GM21576 (cell line): ENCODE results near the gene KITLG.
"Not testable (repeated sequence)": the region's sequence is repeated elsewhere in the genome, so short reads cannot be mapped to it uniquely, and the experiment has no call there.

ENCODE experiments used
- ATAC-seq: cut with Tn5 transposase; IDR thresholded peaks from one replicate; pipeline ENCODE4 v1.9.1; 2021; ENCODE audit warnings: mild to moderate bottlenecking, moderate library complexity; ENCODE audit not compliant: unreplicated experiment

Gene KITLG

GRCh38 chr12:88496891-88497371 lies 83.3 kb downstream of the KITLG start:
- no peak for ATAC-seq

GRCh38 chr12:88496429-88496828 lies 83.8 kb downstream of the KITLG start:
- ATAC-seq, result no peak

GRCh38 chr12:88495031-88495430 lies 85.2 kb downstream of the KITLG start:
- no peak for ATAC-seq

DNA sequence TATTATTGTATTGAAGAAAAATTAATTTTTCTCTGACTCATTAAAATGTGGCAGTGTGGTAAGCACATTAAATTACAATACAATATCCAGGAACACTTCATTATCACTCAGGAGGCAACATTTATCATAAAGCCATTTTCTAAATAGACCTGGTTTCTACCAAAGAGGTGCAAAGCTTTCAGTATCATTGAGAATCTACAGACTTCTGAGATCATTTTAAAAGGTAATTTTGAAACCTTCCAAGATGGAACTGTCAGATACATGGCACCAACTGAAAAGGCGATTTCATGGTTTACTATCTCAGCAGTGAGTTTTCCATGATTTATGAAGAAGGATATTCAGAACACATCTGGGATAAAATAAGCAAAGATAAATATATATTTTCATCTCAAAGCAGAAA lies 85.8 kb downstream of the KITLG start:
- no peak for ATAC-seq

DNA sequence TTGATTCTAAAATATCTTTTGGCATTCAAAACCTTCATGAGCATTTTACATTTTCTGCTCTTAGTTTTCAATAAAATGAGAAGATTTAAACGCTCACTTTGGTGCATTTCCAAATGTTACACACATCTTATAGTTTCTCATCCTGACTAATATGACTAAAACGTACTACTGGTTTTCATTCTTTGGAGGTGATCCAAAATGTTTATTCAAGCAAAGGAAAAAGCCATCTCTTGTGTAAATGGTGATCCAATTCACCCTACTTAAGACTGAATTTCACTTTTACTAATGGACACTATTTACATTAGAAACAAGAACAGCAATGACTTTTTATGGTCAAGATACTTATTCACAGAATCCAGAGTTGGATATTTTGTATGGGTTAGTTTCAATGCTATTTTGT lies 86.6 kb downstream of the KITLG start:
- no peak for ATAC-seq

DNA sequence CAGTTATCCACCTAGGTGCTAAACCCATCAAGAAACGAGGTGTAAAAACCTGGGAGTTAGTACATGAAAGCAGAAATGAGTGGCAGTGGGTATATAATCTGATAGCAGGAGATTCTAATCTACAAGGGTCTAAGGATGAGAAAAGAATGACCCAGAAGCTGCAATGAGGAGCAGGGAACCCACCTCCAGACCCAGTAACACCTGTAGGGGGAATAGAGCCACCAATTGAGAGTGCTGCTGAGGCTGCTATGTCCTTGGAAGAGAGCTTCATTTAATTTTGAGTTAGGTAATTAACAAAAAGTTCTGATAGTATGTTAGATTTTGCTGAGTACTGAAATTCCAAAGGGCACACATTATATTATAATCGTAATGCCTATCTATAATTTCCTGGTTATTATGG lies 89.8 kb downstream of the KITLG start:
- ATAC-seq, result no peak

GRCh38 chr12:88472775-88473174 lies 107.5 kb downstream of the KITLG start:
- ATAC-seq, result no peak

DNA sequence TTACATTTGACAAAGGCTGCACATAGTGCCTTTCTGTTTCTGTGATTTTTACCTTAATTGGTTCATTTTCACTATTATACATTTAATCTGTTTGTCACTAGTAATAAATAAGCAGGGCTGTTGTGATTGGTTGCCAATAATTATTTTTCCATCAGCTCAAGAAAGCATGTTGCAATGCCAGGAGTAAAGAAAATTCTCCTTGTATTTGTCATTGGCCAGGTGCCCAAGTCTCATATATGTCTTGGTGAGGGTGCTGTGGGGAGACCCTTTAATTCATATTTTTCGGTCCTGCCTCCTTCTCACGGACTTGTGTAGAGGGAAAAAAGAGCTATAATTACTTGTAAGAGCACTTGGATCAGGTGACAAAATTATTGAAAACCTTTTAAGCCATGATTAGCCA lies 108.0 kb downstream of the KITLG start:
- ATAC-seq, result no peak

- no peak for ATAC-seq
These were observed 108.8 kb downstream of the KITLG start for GRCh38 chr12:88471331-88472045.

DNA sequence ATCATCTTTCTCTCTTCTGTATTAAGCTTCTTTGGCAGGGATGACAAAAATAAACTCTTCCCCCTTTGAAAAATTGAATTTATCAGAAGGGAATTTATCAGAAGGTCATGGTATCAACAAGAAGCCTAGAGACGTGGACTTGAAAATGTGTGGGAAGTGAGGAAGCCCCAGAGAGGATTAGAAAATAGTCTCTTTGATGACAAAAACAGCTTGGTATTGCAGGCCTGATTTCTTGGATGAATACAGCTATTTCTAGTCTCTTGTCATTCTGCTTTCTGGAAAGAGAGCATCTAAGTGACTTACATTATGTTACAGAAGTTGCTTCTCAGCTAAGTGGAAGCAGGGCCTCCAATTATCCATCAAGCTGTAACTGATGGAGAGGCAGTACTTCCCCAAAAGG lies 111.1 kb downstream of the KITLG start:
- no peak for ATAC-seq

DNA sequence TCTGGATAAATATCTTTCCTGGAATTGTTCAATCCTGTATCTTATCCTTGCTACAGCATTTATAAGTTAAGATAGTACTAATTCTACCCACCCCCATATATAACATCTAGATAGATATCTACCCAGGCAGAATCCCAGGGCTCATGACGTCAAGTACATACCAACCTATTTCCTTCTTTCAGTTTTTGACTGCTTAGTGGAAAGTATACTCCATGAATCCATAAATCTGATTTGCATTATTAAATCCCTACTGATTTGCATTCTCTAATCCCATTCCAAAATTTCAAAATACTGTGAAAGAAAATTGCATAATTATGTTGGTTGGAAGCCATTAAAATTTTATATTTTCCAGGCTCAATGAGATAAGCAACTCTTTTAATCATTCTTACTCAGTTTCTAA lies 111.7 kb downstream of the KITLG start:
- no peak for ATAC-seq

GRCh38 chr12:88466708-88467107 lies 113.6 kb downstream of the KITLG start:
- ATAC-seq, result not testable (repeated sequence)

- ATAC-seq, result no peak
These were observed 121.9 kb downstream of the KITLG start for GRCh38 chr12:88458327-88458726.

DNA sequence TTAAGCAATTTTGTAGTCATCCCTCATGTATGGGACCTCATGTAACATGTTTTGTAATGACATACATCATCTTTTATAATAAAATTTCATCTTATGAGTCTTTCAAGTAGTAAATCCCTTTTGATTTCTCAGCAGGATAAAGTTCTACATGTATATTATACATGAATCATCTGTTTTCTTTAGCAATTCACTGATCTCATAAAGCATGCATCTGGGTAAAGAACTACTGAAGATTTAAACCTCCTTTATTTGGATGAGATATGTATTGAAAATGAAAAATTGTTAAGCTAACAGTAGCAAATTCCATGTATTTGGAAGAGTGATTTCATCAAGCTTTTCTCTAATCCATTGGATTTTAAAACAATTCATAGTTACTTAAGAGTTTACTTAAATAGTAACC lies 126.9 kb downstream of the KITLG start:
- no peak for ATAC-seq

DNA sequence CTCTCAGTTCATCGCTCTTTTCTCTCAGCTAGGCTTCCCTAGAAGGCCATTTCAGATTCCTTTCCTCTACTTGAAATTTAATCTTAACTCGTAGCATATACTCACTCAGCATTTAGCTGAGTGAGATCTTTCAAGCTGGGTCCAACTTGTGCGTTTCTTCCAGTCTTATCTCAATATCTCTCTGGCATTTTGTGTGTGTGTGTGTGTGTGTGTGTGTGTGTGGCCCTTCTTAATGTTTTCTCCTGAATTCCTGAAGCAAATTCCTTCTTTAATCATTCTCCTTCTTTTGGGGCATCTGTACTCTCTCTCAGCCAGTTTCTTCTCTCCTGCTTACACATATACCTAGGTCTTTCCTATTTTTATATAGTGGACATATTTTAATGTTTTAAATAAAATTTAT lies 129.1 kb downstream of the KITLG start:
- ATAC-seq, result no peak

GRCh38 chr12:88450136-88450535 lies 130.1 kb downstream of the KITLG start:
- ATAC-seq, result no peak

- no peak for ATAC-seq
These were observed 131.8 kb downstream of the KITLG start for GRCh38 chr12:88448337-88448915.

DNA sequence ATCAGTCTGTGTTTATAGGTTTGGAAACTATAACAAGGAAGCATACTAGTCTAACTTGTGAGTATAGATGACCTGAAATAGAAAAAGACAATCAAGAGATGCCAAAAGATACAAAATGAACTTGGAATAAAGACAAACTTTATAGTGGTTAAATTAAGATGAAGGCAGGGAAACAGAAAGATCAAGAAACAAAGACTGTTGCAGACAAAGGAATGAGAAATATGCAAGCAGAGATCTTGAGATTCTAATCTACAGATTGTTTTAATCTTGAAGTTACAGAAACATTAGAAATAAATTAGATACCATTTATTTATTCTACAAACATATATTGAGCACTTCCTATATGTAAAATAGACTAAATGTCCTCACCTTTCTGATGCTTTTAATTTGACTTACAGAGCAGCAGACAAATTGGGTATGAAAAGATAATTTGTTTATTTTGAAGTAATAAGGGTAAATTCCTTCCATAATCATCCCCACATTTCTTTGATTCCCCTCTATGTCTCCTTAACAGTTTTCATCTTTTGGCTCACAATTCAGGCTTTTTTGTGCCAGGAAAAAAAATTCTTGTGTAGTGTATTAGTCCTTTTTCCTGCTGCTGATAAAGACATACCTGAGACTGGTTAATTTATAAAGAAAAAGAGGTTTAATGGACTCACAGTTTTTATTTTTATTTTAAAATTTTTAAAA lies 134.4 kb downstream of the KITLG start:
- ATAC-seq, result no peak

- no peak for ATAC-seq
These were observed 135.8 kb downstream of the KITLG start for GRCh38 chr12:88444481-88444880.
